ENCODE results near the gene IL31RA. TPM values are rescaled to one million over a fixed set of nuclear protein-coding genes. Genes with fewer than 3 reads are reported as not detected.

Gene IL31RA
- total RNA-seq, 1 donor from 2014 or later = 0.17 TPM

DNA sequence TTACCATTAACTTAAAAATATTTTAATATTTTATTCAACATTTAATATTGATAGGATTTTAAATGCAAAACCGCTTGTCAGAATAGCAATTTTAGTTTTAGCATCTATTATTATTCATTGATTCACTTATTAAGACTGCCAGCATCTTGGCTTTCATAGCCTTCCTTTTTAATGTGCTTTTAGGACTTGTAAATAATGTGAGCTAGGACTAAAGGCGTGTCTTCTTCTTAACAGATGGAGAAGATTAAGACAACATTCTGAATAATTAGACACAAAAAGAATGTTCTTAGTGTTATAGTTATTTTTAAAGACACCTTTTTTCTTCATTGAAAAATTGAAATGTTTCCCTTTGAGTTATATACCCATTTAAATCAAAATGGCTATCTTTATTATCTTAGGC, 6.9 kb downstream of the IL31RA start:
- TF ChIP-seq, protein P1, sequence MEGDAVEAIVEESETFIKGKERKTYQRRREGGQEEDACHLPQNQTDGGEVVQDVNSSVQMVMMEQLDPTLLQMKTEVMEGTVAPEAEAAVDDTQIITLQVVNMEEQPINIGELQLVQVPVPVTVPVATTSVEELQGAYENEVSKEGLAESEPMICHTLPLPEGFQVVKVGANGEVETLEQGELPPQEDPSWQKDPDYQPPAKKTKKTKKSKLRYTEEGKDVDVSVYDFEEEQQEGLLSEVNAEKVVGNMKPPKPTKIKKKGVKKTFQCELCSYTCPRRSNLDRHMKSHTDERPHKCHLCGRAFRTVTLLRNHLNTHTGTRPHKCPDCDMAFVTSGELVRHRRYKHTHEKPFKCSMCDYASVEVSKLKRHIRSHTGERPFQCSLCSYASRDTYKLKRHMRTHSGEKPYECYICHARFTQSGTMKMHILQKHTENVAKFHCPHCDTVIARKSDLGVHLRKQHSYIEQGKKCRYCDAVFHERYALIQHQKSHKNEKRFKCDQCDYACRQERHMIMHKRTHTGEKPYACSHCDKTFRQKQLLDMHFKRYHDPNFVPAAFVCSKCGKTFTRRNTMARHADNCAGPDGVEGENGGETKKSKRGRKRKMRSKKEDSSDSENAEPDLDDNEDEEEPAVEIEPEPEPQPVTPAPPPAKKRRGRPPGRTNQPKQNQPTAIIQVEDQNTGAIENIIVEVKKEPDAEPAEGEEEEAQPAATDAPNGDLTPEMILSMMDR (IDR thresholded peaks at IDR 0.05; ENCODE audit: unreplicated experiment) = no peak
- H3K9me3 Mint-ChIP-seq (ENCODE audit: low read depth) = peaks cover 4% of the 10 kb centered on the region
- no peaks in the 10 kb centered on the region for H3K4me1 Mint-ChIP-seq (ENCODE audit: low read depth)
- H3K27me3 Mint-ChIP-seq = peaks cover 6% of the 10 kb centered on the region
- no peak for DNase-seq (ENCODE audit: low spot score, unreplicated experiment)
- H3K27ac Mint-ChIP-seq = no peak overlapping the region
- H3K36me3 Mint-ChIP-seq (ENCODE audit: insufficient read depth) = no peaks in the 10 kb centered on the region
- H3K4me3 Mint-ChIP-seq (ENCODE audit: low read depth) = no peak overlapping the region

DNA sequence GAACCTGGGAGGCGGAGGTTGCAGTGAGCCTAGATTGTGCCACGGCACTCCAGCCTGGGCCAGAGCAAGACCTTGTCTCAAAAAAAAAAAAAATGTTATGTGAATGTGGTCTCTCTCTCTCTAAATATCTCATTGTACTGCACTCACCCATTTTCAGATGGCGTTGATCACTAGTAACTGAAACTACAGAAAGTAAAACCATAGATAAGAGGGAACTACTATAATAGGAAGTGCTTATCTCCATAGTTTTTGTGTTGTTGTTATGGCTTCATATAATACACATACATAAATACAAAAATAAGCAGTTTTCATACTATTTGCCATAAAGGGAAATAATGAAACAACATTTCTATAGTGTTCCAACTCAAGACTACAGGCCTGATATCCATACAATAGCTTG, 9.1 kb downstream of the IL31RA start:
- TF ChIP-seq, protein P1 (IDR thresholded peaks at IDR 0.05; ENCODE audit: unreplicated experiment) = no peak
- Mint-ChIP-seq H3K4me1 (ENCODE audit: low read depth) (no peaks in the 10 kb centered on the region), H3K27ac (no peak overlapping the region), H3K27me3 (peaks cover 6% of the 10 kb centered on the region), H3K9me3 (ENCODE audit: low read depth) (peaks cover 4% of the 10 kb centered on the region), H3K4me3 (ENCODE audit: low read depth) (no peak overlapping the region), H3K36me3 (ENCODE audit: insufficient read depth) (no peaks in the 10 kb centered on the region)
- DNase-seq (ENCODE audit: low spot score, unreplicated experiment) = no peak

DNA sequence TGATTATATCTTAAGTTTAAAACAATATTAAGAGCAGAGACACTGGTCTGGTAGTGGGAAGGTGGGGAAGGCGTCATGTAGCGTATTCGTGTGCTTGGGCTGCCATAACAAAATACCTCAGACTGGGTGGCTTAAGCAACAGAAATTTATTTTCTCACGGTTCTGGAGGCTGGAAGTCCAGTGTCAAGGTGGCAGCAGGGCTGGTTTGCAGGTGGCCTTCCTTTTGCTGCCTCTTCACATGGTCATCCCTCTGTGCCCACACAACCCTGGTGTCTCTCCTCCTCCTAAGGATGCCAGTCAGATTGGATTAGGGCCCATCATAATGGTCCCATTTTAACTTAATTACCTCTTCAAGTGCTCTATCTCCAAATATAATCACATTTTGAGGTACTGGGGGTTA, 9.6 kb downstream of the IL31RA start:
- no peak for DNase-seq (ENCODE audit: low spot score, unreplicated experiment)
- Mint-ChIP-seq H3K27me3 (peaks cover 6% of the 10 kb centered on the region), H3K4me1 (ENCODE audit: low read depth) (no peaks in the 10 kb centered on the region), H3K9me3 (ENCODE audit: low read depth) (peaks cover 4% of the 10 kb centered on the region), H3K36me3 (ENCODE audit: insufficient read depth) (no peaks in the 10 kb centered on the region), H3K4me3 (ENCODE audit: low read depth) (no peak overlapping the region), H3K27ac (no peak overlapping the region)
- TF ChIP-seq, protein P1 (IDR thresholded peaks at IDR 0.05; ENCODE audit: unreplicated experiment) = no peak

DNA sequence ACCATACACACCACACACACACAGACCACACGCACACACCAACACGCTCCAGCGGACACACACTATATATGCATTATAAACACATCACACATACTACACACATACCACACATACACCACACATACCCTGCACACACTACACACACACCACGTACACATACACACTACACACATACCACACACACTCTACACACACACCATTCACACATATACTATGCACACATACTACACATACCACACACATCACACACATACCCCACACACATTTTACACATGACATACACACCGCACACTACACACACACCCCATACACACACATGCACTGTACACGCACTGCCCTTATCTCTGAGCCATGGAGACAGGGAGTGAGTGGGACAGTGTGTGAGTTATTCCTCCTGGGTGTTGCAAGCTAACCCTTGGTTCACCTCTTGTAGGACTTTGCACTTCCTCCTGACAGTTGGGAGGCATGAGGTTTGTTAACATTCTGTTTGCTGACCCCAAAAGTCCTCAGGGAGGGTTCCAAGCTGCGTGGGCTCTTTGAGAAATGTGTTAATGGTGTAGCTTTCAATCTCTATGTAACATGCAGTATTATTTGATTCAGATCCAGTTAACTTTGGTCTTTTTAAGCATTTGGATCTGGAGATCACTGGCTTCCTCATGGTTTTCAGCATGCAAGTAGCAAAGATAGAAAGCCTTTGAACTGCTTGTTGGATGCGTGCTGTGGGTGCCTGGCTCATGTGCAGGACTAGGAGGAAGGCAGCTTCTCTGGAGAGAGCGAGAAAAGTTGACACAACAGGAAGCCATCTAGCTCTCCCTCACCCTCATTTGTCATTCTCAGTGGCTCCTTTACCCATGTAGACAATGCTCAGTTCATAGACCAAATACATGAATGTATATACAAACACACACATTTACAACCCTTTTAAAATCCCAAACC, 13.7 kb downstream of the IL31RA start:
- Mint-ChIP-seq H3K9me3 (ENCODE audit: low read depth) (peaks cover 4% of the 10 kb centered on the region), H3K27ac (no peak overlapping the region), H3K4me1 (ENCODE audit: low read depth) (no peaks in the 10 kb centered on the region), H3K36me3 (ENCODE audit: insufficient read depth) (no peaks in the 10 kb centered on the region), H3K4me3 (ENCODE audit: low read depth) (no peak overlapping the region), H3K27me3 (no peaks in the 10 kb centered on the region)
- TF ChIP-seq, protein P1 (IDR thresholded peaks at IDR 0.05; ENCODE audit: unreplicated experiment) = no peak
- DNase-seq (ENCODE audit: low spot score, unreplicated experiment) = no peak

DNA sequence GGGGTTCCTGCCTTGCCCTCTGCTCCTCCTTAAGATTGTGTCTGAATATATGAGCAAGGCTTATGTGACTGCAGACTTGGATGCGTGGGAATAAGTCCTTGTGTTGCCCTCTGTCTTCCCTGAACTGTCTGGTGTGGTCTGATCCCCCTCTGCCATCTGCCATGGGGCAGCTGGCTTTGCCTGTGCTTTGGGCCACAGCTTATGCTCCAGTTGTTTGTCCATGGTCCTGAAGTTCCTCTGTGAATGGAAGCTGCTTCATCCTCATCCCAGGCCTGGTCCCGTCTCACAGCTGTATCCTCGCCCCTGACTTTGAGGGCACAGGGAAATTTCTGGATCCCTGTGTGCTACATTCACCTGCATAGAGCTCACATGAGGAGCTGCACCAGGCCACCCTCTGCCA, 14.7 kb downstream of the IL31RA start:
- TF ChIP-seq, protein P1 (IDR thresholded peaks at IDR 0.05; ENCODE audit: unreplicated experiment) = no peak
- no peak for DNase-seq (ENCODE audit: low spot score, unreplicated experiment)
- H3K9me3 Mint-ChIP-seq (ENCODE audit: low read depth) = peaks cover 4% of the 10 kb centered on the region
- H3K27ac Mint-ChIP-seq = no peak overlapping the region
- H3K36me3 Mint-ChIP-seq (ENCODE audit: insufficient read depth) = no peaks in the 10 kb centered on the region
- no peaks in the 10 kb centered on the region for H3K27me3 Mint-ChIP-seq
- H3K4me1 Mint-ChIP-seq (ENCODE audit: low read depth) = no peaks in the 10 kb centered on the region
- no peak overlapping the region for H3K4me3 Mint-ChIP-seq (ENCODE audit: low read depth)
